GM23338 (cell line): ENCODE measurements around the gene SKOR1. TPM values are rescaled to one million over a fixed set of nuclear protein-coding genes. Genes with fewer than 3 reads are reported as not detected.

Experiments used
- ATAC-seq: fragments of 200-7000 bp; cut with Tn5 transposase; 3 replicates; pipeline ENCODE4 v1.9.1; 2020
- DNase-seq: peaks from one replicate; pipeline ENCODE4 v3.0.0-alpha.2; 2015; ENCODE audit warnings: low spot score
- H2AFZ ChIP-seq: fragments of 200-600 bp; sonication (generic); 2 replicates; pipeline ENCODE4 v1.8.0; 2016; ENCODE audit warnings: antibody characterized with exemption, mild to moderate bottlenecking, moderate library complexity
- H3F3A ChIP-seq: fragments of 200-600 bp; sonication (generic); replicated peaks from 2 replicates; pipeline ENCODE4 v1.8.0; 2017; ENCODE audit warnings: antibody characterized with exemption, mixed run types, low read depth
- H3K27ac ChIP-seq: fragments of 200-600 bp; sonication (generic); 2 replicates; pipeline ENCODE4 v1.6.1; 2016; ENCODE audit warnings: low read depth
- H3K27me3 ChIP-seq: fragments of 200-600 bp; sonication (generic); 2 replicates; pipeline ENCODE4 v1.8.0; 2016; ENCODE audit warnings: mild to moderate bottlenecking, mixed run types, moderate library complexity; ENCODE audit not compliant: insufficient read depth
- H3K36me3 ChIP-seq: fragments of 200-600 bp; sonication (generic); 2 replicates; pipeline ENCODE4 v1.8.0; 2016; ENCODE audit warnings: mild to moderate bottlenecking; ENCODE audit not compliant: insufficient read depth
- H3K4me1 ChIP-seq: fragments of 200-600 bp; sonication (generic); 2 replicates; pipeline ENCODE4 v1.8.0; 2016; ENCODE audit warnings: mild to moderate bottlenecking, moderate library complexity; ENCODE audit not compliant: insufficient read depth
- H3K4me2 ChIP-seq: fragments of 200-600 bp; sonication (generic); 2 replicates; pipeline ENCODE4 v1.7.1; 2017; ENCODE audit warnings: mixed run types
- H3K4me3 ChIP-seq: fragments of 200-600 bp; sonication (generic); 2 replicates; pipeline ENCODE4 v1.6.1; 2016; ENCODE audit warnings: mixed run types
- H3K79me2 ChIP-seq: fragments of 200-600 bp; sonication (generic); replicated peaks from 2 replicates; pipeline ENCODE4 v1.8.0; 2017; ENCODE audit warnings: mild to moderate bottlenecking; ENCODE audit not compliant: insufficient read depth
- H3K9me2 ChIP-seq: fragments of 200-600 bp; sonication (generic); 2 replicates; pipeline ENCODE4 v1.8.0; 2017; ENCODE audit not compliant: insufficient read depth
- H4K20me1 ChIP-seq: fragments of 200-600 bp; sonication (generic); replicated peaks from 2 replicates; pipeline ENCODE4 v1.8.0; 2017; ENCODE audit warnings: mild to moderate bottlenecking; ENCODE audit not compliant: insufficient read depth
- H3K27ac Mint-ChIP-seq: 2 replicates; pipeline ENCODE4 v1.8.0; 2020; ENCODE audit warnings: inconsistent platforms, mild to moderate bottlenecking, moderate library complexity, mixed read lengths
- H3K27me3 Mint-ChIP-seq: 3 replicates; pipeline ENCODE4 v1.8.0; 2022; ENCODE audit warnings: low read depth, mild to moderate bottlenecking, moderate library complexity, mixed read lengths, inconsistent platforms; ENCODE audit not compliant: insufficient read depth, poor library complexity
- H3K36me3 Mint-ChIP-seq: 3 replicates; pipeline ENCODE4 v1.8.0; 2021; ENCODE audit warnings: low read depth, mild to moderate bottlenecking, inconsistent platforms, moderate library complexity, mixed read lengths
- H3K4me1 Mint-ChIP-seq: 3 replicates; pipeline ENCODE4 v1.8.0; 2020; ENCODE audit warnings: mild to moderate bottlenecking, inconsistent platforms, mixed read lengths
- H3K4me3 Mint-ChIP-seq: 3 replicates; pipeline ENCODE4 v1.8.0; 2021; ENCODE audit warnings: moderate library complexity, mild to moderate bottlenecking, inconsistent platforms, mixed read lengths
- H3K9me3 Mint-ChIP-seq: 3 replicates; pipeline ENCODE4 v1.8.0; 2020; ENCODE audit warnings: moderate library complexity, mild to moderate bottlenecking, inconsistent platforms, mixed read lengths
- CREB1 ChIP-seq: fragments of 250-450 bp; sonication (Bioruptor Pico); IDR thresholded peaks from 2 replicates; pipeline ENCODE4 v1.5.0; 2020; ENCODE audit warnings: low read depth, mild to moderate bottlenecking, moderate library complexity
- EZH2 ChIP-seq: fragments of 200-600 bp; sonication (generic); IDR thresholded peaks from one replicate; pipeline ENCODE4 v1.8.0; 2017; ENCODE audit warnings: antibody characterized with exemption, mild to moderate bottlenecking, low read depth; ENCODE audit not compliant: unreplicated experiment
- EZH2phosphoT487 ChIP-seq: fragments of 200-600 bp; sonication (generic); IDR thresholded peaks from one replicate; pipeline ENCODE4 v1.8.1; 2018; ENCODE audit warnings: antibody characterized with exemption; ENCODE audit not compliant: unreplicated experiment
- JUNB ChIP-seq: IDR thresholded peaks from one replicate; pipeline ENCODE4 v1.6.1; 2016; ENCODE audit warnings: antibody characterized with exemption; ENCODE audit not compliant: unreplicated experiment
- POLR2AphosphoS5 ChIP-seq: IDR thresholded peaks from 2 replicates; pipeline ENCODE4 v1.6.1; 2016; ENCODE audit warnings: antibody characterized with exemption, low read depth
- ZNF462 ChIP-seq: fragments of 250-450 bp; sonication (Bioruptor Pico); IDR thresholded peaks from 2 replicates; pipeline ENCODE4 v1.5.0; 2020; ENCODE audit warnings: mild to moderate bottlenecking, moderate library complexity
- polyA plus RNA-seq: library from polyadenylated mRNA; unstranded; fragments of >200 nt; fragmentation: Nextera tagmentation; extraction: Ambion mirVana; gene quantifications from 2 replicates; pipeline ENCODE4 v1.2.1, GENCODE V29; 2016
- total RNA-seq: library from RNA; depleted of rRNA; stranded (reverse); fragments of >200 nt; shearing (Covaris generic); gene quantifications from 2 replicates; pipeline ENCODE4 v1.2.3, GENCODE V29; 2014

Gene SKOR1
- total and polyA plus RNA-seq, 2 experiments from 2014 or later: 0.17 TPM; not detected in 1

GRCh38 chr15:67828278-67828968 is 3.1 kb downstream of the SKOR1 start:
- peaks cover 48% of the 10 kb centered on the region for H3K4me1 Mint-ChIP-seq
- Histone ChIP-seq H3F3A (peaks cover 33% of the 10 kb centered on the region), H3K79me2 (no peaks in the 10 kb centered on the region), H4K20me1 (peaks cover 8% of the 10 kb centered on the region), H3K27ac (no peak overlapping the region), H3K4me1 (peaks cover 52% of the 10 kb centered on the region), H3K4me2 (peak overlapping the region; percentile 77), H3K27me3 (peaks cover 100% of the 10 kb centered on the region), H3K36me3 (no peaks in the 10 kb centered on the region), H2AFZ (peak overlapping the region; percentile 66), H3K4me3 (peak overlapping the region; percentile 53), H3K9me2 (no peaks in the 10 kb centered on the region)
- peak overlapping the region; percentile 66 for H3K4me3 Mint-ChIP-seq
- H3K9me3 Mint-ChIP-seq: peaks cover 14% of the 10 kb centered on the region; the same call in 2 of the 3 replicates
- TF ChIP-seq EZH2 (peak; percentile 99), EZH2phosphoT487 (peak; percentile 58), JUNB (no peak)
- peaks cover 6% of the 10 kb centered on the region; the same call in 1 of the 3 replicates for H3K36me3 Mint-ChIP-seq
- H3K27ac Mint-ChIP-seq: no peak overlapping the region
- peaks cover 90% of the 10 kb centered on the region for H3K27me3 Mint-ChIP-seq
- ATAC-seq (no peak), DNase-seq (peak; percentile 47)

GRCh38 chr15:67828969-67829646 is 3.8 kb downstream of the SKOR1 start:
- H3K36me3 Mint-ChIP-seq: peaks cover 2% of the 10 kb centered on the region; the same call in 1 of the 3 replicates
- DNase-seq (peak; percentile 39), ATAC-seq (no peak)
- H3K36me3 ChIP-seq: no peaks in the 10 kb centered on the region
- peaks cover 8% of the 10 kb centered on the region; the same call in 2 of the 3 replicates for H3K9me3 Mint-ChIP-seq
- TF ChIP-seq EZH2: peak; percentile 99
- TF ChIP-seq CREB1 (CRISPR knock-in tag): no peak
- peak; percentile 75 for TF ChIP-seq EZH2phosphoT487
- no peak overlapping the region for H3K27ac Mint-ChIP-seq
- H3K27me3 Mint-ChIP-seq: peaks cover 90% of the 10 kb centered on the region
- no peak overlapping the region for H3K27ac ChIP-seq
- no peak overlapping the region for H2AFZ ChIP-seq
- no peaks in the 10 kb centered on the region for H3K9me2 ChIP-seq
- H3K4me3 ChIP-seq: peak overlapping the region; percentile 53
- peaks cover 8% of the 10 kb centered on the region for H4K20me1 ChIP-seq
- no peaks in the 10 kb centered on the region for H3K79me2 ChIP-seq
- H3K4me1 Mint-ChIP-seq: peaks cover 44% of the 10 kb centered on the region
- peak overlapping the region; percentile 77 for H3K4me2 ChIP-seq
- peaks cover 37% of the 10 kb centered on the region for H3F3A ChIP-seq
- peak overlapping the region; percentile 66 for H3K4me3 Mint-ChIP-seq
- peaks cover 52% of the 10 kb centered on the region for H3K4me1 ChIP-seq
- H3K27me3 ChIP-seq: peaks cover 100% of the 10 kb centered on the region

- Histone ChIP-seq H3K36me3 (no peaks in the 10 kb centered on the region), H3K4me3 (peak overlapping the region; percentile 53), H3F3A (peaks cover 35% of the 10 kb centered on the region), H3K79me2 (no peaks in the 10 kb centered on the region), H3K27me3 (peaks cover 100% of the 10 kb centered on the region), H2AFZ (no peak overlapping the region), H3K27ac (no peak overlapping the region), H3K4me2 (peak overlapping the region; percentile 77), H4K20me1 (peaks cover 8% of the 10 kb centered on the region; the same call in 1 of the 2 replicates), H3K9me2 (no peaks in the 10 kb centered on the region), H3K4me1 (peaks cover 46% of the 10 kb centered on the region)
- H3K27me3 Mint-ChIP-seq: peaks cover 89% of the 10 kb centered on the region
- DNase-seq (peak; percentile 55), ATAC-seq (no peak)
- H3K4me1 Mint-ChIP-seq: peaks cover 38% of the 10 kb centered on the region
- H3K9me3 Mint-ChIP-seq: peaks cover 7% of the 10 kb centered on the region; the same call in 1 of the 3 replicates
- H3K36me3 Mint-ChIP-seq: no peaks in the 10 kb centered on the region
- H3K4me3 Mint-ChIP-seq: peak overlapping the region; percentile 66
- H3K27ac Mint-ChIP-seq: no peak overlapping the region
- TF ChIP-seq EZH2 (peak; percentile 95), CREB1 (CRISPR knock-in tag) (no peak), POLR2AphosphoS5 (no peak), ZNF462 (no peak)
These were observed 4.6 kb downstream of the SKOR1 start for GRCh38 chr15:67829647-67830504.
